Endodermal cell (in vitro differentiated cells): ENCODE results near the gene KCNS3. TPM values are rescaled to one million over a fixed set of nuclear protein-coding genes. Genes with fewer than 3 reads are reported as not detected.

Experiments used
- DNase-seq: peaks from one replicate; pipeline ENCODE4 v3.0.0-alpha.2; 2017
- H3K27ac ChIP-seq: 2 replicates; pipeline ENCODE4 v1.5.1; 2013; ENCODE audit warnings: mild to moderate bottlenecking, low read depth, low read length, moderate library complexity
- H3K27me3 ChIP-seq: 2 replicates; pipeline ENCODE4 v1.6.1; 2013; ENCODE audit warnings: mild to moderate bottlenecking, low read length, moderate library complexity; ENCODE audit not compliant: insufficient read depth, control insufficient read depth, poor library complexity, severe bottlenecking
- H3K36me3 ChIP-seq: 2 replicates; pipeline ENCODE4 v1.7.0; 2013; ENCODE audit warnings: mild to moderate bottlenecking, low read length, moderate library complexity; ENCODE audit not compliant: control insufficient read depth, insufficient read depth
- H3K4me1 ChIP-seq: one replicate; pipeline ENCODE4 v1.7.0; 2013; ENCODE audit warnings: low read length; ENCODE audit not compliant: control insufficient read depth, insufficient read depth
- H3K4me3 ChIP-seq: 2 replicates; pipeline ENCODE4 v1.5.1; 2013; ENCODE audit warnings: mild to moderate bottlenecking, low read length, moderate library complexity
- H3K9ac ChIP-seq: 2 replicates; pipeline ENCODE4 v1.6.1; 2013; ENCODE audit warnings: mild to moderate bottlenecking, low read length, moderate library complexity; ENCODE audit not compliant: poor library complexity, severe bottlenecking; ENCODE audit errors: extremely low read depth
- H3K9me3 ChIP-seq: 2 replicates; pipeline ENCODE4 v1.6.1; 2013; ENCODE audit warnings: mild to moderate bottlenecking, low read length, moderate library complexity; ENCODE audit not compliant: control insufficient read depth
- H3K27ac Mint-ChIP-seq: 2 replicates; pipeline ENCODE4 v1.8.0; 2020; ENCODE audit warnings: mixed read lengths
- H3K27me3 Mint-ChIP-seq: 2 replicates; pipeline ENCODE4 v1.8.0; 2021; ENCODE audit warnings: mild to moderate bottlenecking, mixed read lengths; ENCODE audit not compliant: insufficient read depth
- H3K36me3 Mint-ChIP-seq: 2 replicates; pipeline ENCODE4 v1.8.0; 2020; ENCODE audit warnings: low read depth, mixed read lengths
- H3K4me1 Mint-ChIP-seq: 2 replicates; pipeline ENCODE4 v1.8.0; 2020; ENCODE audit warnings: mixed read lengths
- H3K4me3 Mint-ChIP-seq: 2 replicates; pipeline ENCODE4 v1.8.0; 2020; ENCODE audit warnings: mild to moderate bottlenecking, moderate library complexity, mixed read lengths
- H3K9me3 Mint-ChIP-seq: 2 replicates; pipeline ENCODE4 v1.8.0; 2020; ENCODE audit warnings: mild to moderate bottlenecking, mixed read lengths
- CTCF ChIP-seq: fragments of 200-600 bp; sonication (generic); conservative IDR thresholded peaks from 2 replicates; pipeline ENCODE4 v1.5.0; 2021; ENCODE audit warnings: antibody characterized with exemption, mild to moderate bottlenecking
- WGBS, 2 experiments: methylation state at CpG; one replicate each; pipeline versions ENCODE4 v1.1.5 to v1.1.7; 2013; ENCODE audit warnings: missing lambda C conversion rate in 2 of 2, mixed read lengths in 1 of 2; ENCODE audit not compliant: insufficient coverage in 1 of 2, insufficient read length in 1 of 2; 5-methylcytosine and 5-hydroxymethylcytosine counted together
- total RNA-seq, 2 donors: library from RNA; stranded (reverse); fragmentation: NEBNext Ultra II Directional in 1 of 2; extraction: Animal tissue kit (Norgen Biotek cat#: 25700) in 1 of 2; gene quantifications; 2 replicates in 1 of 2; 3 replicates in 1 of 2; pipeline ENCODE4 v1.2.1, GENCODE V29; 2021

KCNS3 gene
- total RNA-seq, 2 donors from 2014 or later: 10.7 to 11.1 TPM

- no peaks in the 10 kb centered on the region for H3K27me3 Mint-ChIP-seq
- Histone ChIP-seq H3K27ac (no peak overlapping the region), H3K36me3 (no peaks in the 10 kb centered on the region), H3K4me3 (no peak overlapping the region), H3K4me1 (peaks cover 4% of the 10 kb centered on the region), H3K9ac (no peak overlapping the region), H3K27me3 (no peaks in the 10 kb centered on the region), H3K9me3 (peaks cover 11% of the 10 kb centered on the region)
- H3K36me3 Mint-ChIP-seq: peaks cover 13% of the 10 kb centered on the region
- no peak overlapping the region for H3K27ac Mint-ChIP-seq
- peaks cover 16% of the 10 kb centered on the region for H3K4me1 Mint-ChIP-seq
- no peak for TF ChIP-seq CTCF
- H3K4me3 Mint-ChIP-seq: no peak overlapping the region
- H3K9me3 Mint-ChIP-seq: peaks cover 42% of the 10 kb centered on the region
- 83 to 86% methylated on average over 1 to 2 of the region's 2 CpGs for WGBS, 2 experiments
- peak; percentile 23 for DNase-seq
Measured at GRCh38 chr2:17894556-17894955, 16.1 kb downstream of the KCNS3 start.

GRCh38 chr2:17899871-17900270, 21.4 kb downstream of the KCNS3 start:
- no peak overlapping the region for H3K27ac ChIP-seq
- peaks cover 2% of the 10 kb centered on the region for H3K4me1 Mint-ChIP-seq
- H3K9me3 ChIP-seq: no peaks in the 10 kb centered on the region
- H3K27ac Mint-ChIP-seq: no peak overlapping the region
- no peaks in the 10 kb centered on the region for H3K4me1 ChIP-seq
- H3K36me3 Mint-ChIP-seq: peaks cover 8% of the 10 kb centered on the region
- no peak overlapping the region for H3K9ac ChIP-seq
- H3K4me3 ChIP-seq: no peak overlapping the region
- WGBS, 2 experiments: 85% methylated on average over 2 to 4 of the region's 4 CpGs
- H3K27me3 ChIP-seq: no peaks in the 10 kb centered on the region
- TF ChIP-seq CTCF: no peak
- H3K36me3 ChIP-seq: no peaks in the 10 kb centered on the region
- no peak overlapping the region for H3K4me3 Mint-ChIP-seq
- H3K27me3 Mint-ChIP-seq: no peaks in the 10 kb centered on the region
- no peak for DNase-seq
- H3K9me3 Mint-ChIP-seq: peaks cover 13% of the 10 kb centered on the region

- peaks cover 13% of the 10 kb centered on the region for H3K9me3 Mint-ChIP-seq
- no peaks in the 10 kb centered on the region for H3K27me3 ChIP-seq
- no peak overlapping the region for H3K27ac ChIP-seq
- no peaks in the 10 kb centered on the region for H3K36me3 ChIP-seq
- peaks cover 2% of the 10 kb centered on the region for H3K4me1 Mint-ChIP-seq
- no peaks in the 10 kb centered on the region for H3K9me3 ChIP-seq
- no peaks in the 10 kb centered on the region for H3K4me1 ChIP-seq
- H3K4me3 Mint-ChIP-seq: no peak overlapping the region
- H3K27me3 Mint-ChIP-seq: no peaks in the 10 kb centered on the region
- peak overlapping the region; percentile 10 for H3K27ac Mint-ChIP-seq
- H3K36me3 Mint-ChIP-seq: peaks cover 7% of the 10 kb centered on the region
- no peak overlapping the region for H3K4me3 ChIP-seq
- 78 to 84% methylated on average over 5 of the region's 5 CpGs for WGBS, 2 experiments
- peak; percentile 40 for DNase-seq
- H3K9ac ChIP-seq: no peak overlapping the region
- TF ChIP-seq CTCF: no peak
Measured at GRCh38 chr2:17901246-17901645, 22.8 kb downstream of the KCNS3 start.
